BLaER1 treated with 17β-estradiol and CSF1 and Interleukin-3, amounts not matched to agents 10 nM and 100 nM (cell line): ENCODE data around the gene TNFRSF18.

Source experiments
- H3K27ac ChIP-seq, 11 experiments: shearing (Covaris generic); formaldehyde crosslinking; 2 replicates each; pipeline ENCODE4 v1.8.1; 2022
- H3K27me3 ChIP-seq, 11 experiments: shearing (Covaris generic); formaldehyde crosslinking; 2 replicates each; pipeline ENCODE4 v1.8.1; 2022
- H3K36me3 ChIP-seq, 11 experiments: shearing (Covaris generic); formaldehyde crosslinking; 2 replicates each; pipeline ENCODE4 v1.8.1; 2022
- H3K4me1 ChIP-seq, 10 experiments: shearing (Covaris generic); formaldehyde crosslinking; 2 replicates each; pipeline ENCODE4 v1.8.1; 2022
- H3K4me2 ChIP-seq, 11 experiments: shearing (Covaris generic); formaldehyde crosslinking; 2 replicates each; pipeline ENCODE4 v1.8.1; 2022
- H3K4me3 ChIP-seq, 10 experiments: shearing (Covaris generic); formaldehyde crosslinking; 2 replicates each; pipeline ENCODE4 v1.8.1; 2022
- H3K9ac ChIP-seq, 11 experiments: shearing (Covaris generic); formaldehyde crosslinking; 2 replicates each; pipeline ENCODE4 v1.8.1; 2022
- H3K9me3 ChIP-seq, 11 experiments: shearing (Covaris generic); formaldehyde crosslinking; replicated peaks in 1 of 11; 2 replicates each; pipeline ENCODE4 v1.8.1; 2022
- H4K20me1 ChIP-seq, 11 experiments: shearing (Covaris generic); formaldehyde crosslinking; 2 replicates each; pipeline ENCODE4 v1.8.1; 2022
- Cebpa-rat ChIP-seq, 11 experiments: shearing (Covaris generic); IDR thresholded peaks; 2 replicates each; pipeline ENCODE4 v1.8.1; 2022

TNFRSF18 gene

DNA sequence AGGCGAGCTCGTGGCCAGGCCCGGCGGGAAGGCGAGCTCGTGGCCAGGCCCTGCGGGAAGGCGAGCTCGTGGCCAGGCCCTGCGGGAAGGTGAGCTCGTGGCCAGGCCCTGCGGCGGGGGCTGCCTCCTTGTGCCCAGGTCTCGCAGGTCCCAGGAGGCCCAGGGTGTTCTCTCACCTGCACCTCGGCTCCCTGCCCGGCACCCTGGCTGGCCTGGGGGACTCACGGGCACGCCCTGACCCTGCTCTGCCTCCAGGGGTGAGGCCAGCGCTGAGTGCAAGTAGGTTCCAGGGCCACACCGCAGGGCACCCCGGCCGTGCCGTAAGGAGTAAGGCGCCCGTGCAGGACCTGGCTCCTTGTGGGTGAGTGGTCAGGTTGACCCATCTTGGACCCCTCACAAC lies 21.0 kb upstream of the TNFRSF18 start:
- Histone ChIP-seq H3K9ac (no peak overlapping the region), H4K20me1 (peaks cover 63 to 84% (median 80%) of the 10 kb centered on the region in 11 experiments), H3K27me3 (no peaks in the 10 kb centered on the region), H3K4me3 (no peak overlapping the region), H3K27ac (no peak overlapping the region), H3K36me3 (peaks cover 73 to 79% (median 75%) of the 10 kb centered on the region in 11 experiments), H3K9me3 (no peaks in the 10 kb centered on the region), H3K4me2 (no peak overlapping the region), H3K4me1 (peaks cover 17 to 22% (median 20%) of the 10 kb centered on the region in 10 experiments)
- TF ChIP-seq Cebpa-rat (IDR thresholded peaks at IDR 0.05) = no peak

DNA sequence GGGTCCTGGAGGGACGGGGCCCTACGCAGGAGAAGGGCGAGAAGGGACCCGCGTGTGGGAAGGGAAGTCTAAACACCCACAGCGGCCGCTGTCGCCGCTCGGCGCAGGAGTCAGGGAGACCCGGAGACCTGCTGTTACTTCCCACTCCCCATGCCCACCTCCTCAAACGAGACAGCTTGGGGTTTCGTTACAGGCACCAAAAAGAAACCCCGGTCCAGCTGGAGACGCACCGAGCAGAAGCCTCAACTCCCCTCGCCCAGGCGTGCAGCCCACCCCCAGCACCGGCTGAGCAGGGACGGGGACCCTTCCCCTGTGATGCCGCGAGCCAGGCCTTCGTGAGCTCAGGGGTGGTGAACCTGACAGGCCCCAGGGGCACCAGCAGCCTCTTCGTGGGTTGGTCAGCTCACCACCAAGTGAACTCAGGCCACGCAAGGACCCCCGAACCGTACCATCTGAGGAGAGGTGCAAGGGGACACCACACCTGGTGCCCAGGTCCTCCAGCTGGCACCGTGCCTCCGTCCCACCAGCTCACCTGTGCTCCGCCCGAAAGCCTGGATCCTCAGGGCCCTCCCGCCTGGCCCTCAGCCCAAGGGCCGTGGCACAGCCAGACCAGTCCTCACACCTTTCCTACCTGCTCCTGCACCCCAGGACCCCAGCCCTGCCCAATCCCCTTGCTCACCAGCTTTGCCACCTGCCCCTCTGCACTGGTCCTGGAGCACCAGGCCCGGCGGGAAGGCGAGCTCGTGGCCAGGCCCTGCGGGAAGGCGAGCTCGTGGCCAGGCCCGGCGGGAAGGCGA lies 20.4 kb upstream of the TNFRSF18 start:
- peaks cover 78 to 85% (median 81%) of the 10 kb centered on the region in 11 experiments for H3K36me3 ChIP-seq

DNA sequence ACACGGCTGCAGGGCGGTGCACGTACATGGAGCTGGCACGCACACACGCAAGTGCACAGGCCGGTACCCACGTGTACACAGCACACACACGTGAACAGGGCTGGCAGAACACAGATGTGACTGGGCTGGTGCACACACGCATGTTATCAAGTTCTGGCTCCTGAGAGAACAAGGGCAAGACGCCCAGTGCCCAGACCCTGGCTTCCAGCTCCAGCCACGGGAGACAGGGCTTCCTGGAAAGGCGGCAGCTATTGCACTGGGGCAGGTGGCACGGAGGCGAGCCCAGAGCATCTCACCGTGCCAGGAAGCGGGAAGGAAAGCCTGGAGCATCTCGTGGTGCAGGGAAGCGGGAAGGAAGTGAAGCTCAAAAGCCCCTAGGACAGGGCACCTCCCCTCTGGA lies 19.5 kb upstream of the TNFRSF18 start:
- Histone ChIP-seq H3K27ac (no peak overlapping the region), H3K4me2 (no peak overlapping the region), H3K4me1 (peaks cover 15 to 19% (median 17%) of the 10 kb centered on the region in 10 experiments), H3K4me3 (no peak overlapping the region), H3K27me3 (no peaks in the 10 kb centered on the region), H3K9me3 (no peaks in the 10 kb centered on the region), H3K9ac (no peak overlapping the region), H3K36me3 (peaks cover 86 to 94% (median 90%) of the 10 kb centered on the region in 11 experiments), H4K20me1 (peaks cover 70 to 98% (median 92%) of the 10 kb centered on the region in 11 experiments)
- no peak for TF ChIP-seq Cebpa-rat (IDR thresholded peaks at IDR 0.05)

More for the DNA sequence above, 20.4 kb upstream of the TNFRSF18 start:
- no peak for TF ChIP-seq Cebpa-rat (IDR thresholded peaks at IDR 0.05)
- Histone ChIP-seq H3K4me2 (no peak overlapping the region), H3K27me3 (no peaks in the 10 kb centered on the region), H3K9me3 (no peaks in the 10 kb centered on the region), H3K9ac (no peak overlapping the region), H4K20me1 (peaks cover 63 to 90% (median 84%) of the 10 kb centered on the region in 11 experiments), H3K27ac (no peak overlapping the region), H3K4me3 (no peak overlapping the region), H3K4me1 (peaks cover 15 to 20% (median 18%) of the 10 kb centered on the region in 10 experiments)

DNA sequence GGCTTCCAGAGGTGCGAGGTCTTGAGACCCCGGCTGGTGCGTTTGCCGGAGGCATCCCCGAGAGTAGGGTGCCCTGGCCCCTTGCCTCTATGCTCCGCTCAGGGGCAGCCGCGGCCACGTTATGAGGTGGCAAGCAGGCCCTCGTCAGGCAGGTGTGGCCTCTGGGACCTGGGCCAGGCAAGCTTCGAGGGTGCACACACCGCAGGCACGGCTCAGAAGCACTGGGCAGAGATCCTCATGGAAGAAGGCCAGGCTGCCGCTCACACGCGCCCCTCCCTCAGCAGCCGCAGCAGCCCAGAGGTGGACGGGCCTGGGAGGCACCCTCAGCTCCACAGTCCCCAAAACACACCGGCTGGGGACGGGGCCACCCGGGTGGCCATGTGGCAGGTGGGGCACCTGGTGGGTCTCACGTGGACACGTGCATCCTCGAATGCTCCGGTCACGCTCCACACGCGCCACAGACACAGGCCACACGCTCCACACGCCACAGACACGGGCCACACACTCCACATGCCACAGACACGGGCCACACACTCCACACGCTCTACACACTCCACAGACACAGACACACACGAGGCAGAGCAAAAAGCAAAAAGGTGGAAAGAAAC lies 18.9 kb upstream of the TNFRSF18 start:
- Histone ChIP-seq H3K4me2 (no peak overlapping the region), H3K27ac (no peak overlapping the region), H3K36me3 (peaks cover 92 to 99% (median 96%) of the 10 kb centered on the region in 11 experiments), H3K4me1 (peaks cover 10 to 13% (median 13%) of the 10 kb centered on the region in 10 experiments), H3K9me3 (no peaks in the 10 kb centered on the region), H3K9ac (0 out of 22 replicates have a peak overlapping the region, but pooled peaks of 1 of the 11 experiments have one; percentile 6), H3K27me3 (no peaks in the 10 kb centered on the region), H3K4me3 (no peak overlapping the region), H4K20me1 (peaks cover 75 to 99% (median 95%) of the 10 kb centered on the region in 11 experiments)
- TF ChIP-seq Cebpa-rat (IDR thresholded peaks at IDR 0.05) = no peak

DNA sequence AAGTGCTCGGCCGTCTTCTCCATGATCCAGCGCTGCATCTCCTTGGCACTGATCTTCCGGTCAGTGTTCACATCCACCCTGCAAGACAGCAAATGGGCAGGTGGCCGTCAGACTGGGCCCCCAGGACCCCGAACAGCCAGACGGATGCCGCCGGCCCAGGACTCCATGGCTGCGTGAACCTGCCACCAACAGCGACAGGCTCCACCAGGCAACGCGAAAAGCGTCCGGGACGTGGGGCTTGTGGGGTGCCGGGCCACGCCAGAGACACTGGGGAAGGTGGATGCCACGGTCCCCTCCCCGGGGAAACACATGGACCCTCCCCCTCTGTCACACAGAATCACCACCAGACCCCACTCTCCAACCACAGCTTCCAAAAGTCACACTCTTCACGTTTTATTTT lies 17.5 kb upstream of the TNFRSF18 start:
- peaks cover 90 to 99% (median 97%) of the 10 kb centered on the region in 11 experiments for H3K36me3 ChIP-seq

DNA sequence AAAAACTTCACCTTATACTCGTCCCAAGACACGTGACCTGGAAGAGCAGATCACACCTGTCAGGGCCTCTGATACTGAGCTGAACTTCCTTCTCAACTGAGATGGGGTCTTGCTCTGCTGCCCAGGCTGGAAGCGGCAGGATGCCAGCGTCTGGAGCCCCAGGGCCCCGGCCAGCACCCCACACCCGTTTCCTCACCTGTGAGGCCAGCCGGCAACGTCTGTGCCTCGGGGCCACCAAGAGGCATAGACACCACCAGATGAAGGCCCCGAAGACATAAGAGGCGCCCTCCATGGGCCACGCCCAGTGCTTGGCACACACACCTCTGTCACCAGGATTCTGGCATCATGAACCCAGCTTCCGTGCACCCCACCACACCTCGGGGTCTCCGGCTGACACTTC lies 16.9 kb upstream of the TNFRSF18 start:
- no peaks in the 10 kb centered on the region for H3K27me3 ChIP-seq
- no peaks in the 10 kb centered on the region for H3K4me1 ChIP-seq
- no peak overlapping the region for H3K4me2 ChIP-seq
- peaks cover 66 to 99% (median 96%) of the 10 kb centered on the region in 11 experiments for H4K20me1 ChIP-seq
- H3K36me3 ChIP-seq = peaks cover 89 to 99% (median 97%) of the 10 kb centered on the region in 11 experiments
- TF ChIP-seq Cebpa-rat (IDR thresholded peaks at IDR 0.05) = no peak
- no peak overlapping the region for H3K27ac ChIP-seq
- no peak overlapping the region for H3K4me3 ChIP-seq
- H3K9ac ChIP-seq = no peak overlapping the region
- H3K9me3 ChIP-seq = no peaks in the 10 kb centered on the region

More for the DNA sequence above, 17.5 kb upstream of the TNFRSF18 start:
- no peak overlapping the region for H3K27ac ChIP-seq
- no peaks in the 10 kb centered on the region for H3K27me3 ChIP-seq
- H3K4me2 ChIP-seq = no peak overlapping the region
- no peaks in the 10 kb centered on the region; a peak in 1 of 20 replicates for H3K4me1 ChIP-seq
- H3K9ac ChIP-seq = no peak overlapping the region
- no peaks in the 10 kb centered on the region for H3K9me3 ChIP-seq
- H3K4me3 ChIP-seq = no peak overlapping the region
- H4K20me1 ChIP-seq = peaks cover 71 to 99% (median 96%) of the 10 kb centered on the region in 11 experiments
- TF ChIP-seq Cebpa-rat (IDR thresholded peaks at IDR 0.05) = no peak

DNA sequence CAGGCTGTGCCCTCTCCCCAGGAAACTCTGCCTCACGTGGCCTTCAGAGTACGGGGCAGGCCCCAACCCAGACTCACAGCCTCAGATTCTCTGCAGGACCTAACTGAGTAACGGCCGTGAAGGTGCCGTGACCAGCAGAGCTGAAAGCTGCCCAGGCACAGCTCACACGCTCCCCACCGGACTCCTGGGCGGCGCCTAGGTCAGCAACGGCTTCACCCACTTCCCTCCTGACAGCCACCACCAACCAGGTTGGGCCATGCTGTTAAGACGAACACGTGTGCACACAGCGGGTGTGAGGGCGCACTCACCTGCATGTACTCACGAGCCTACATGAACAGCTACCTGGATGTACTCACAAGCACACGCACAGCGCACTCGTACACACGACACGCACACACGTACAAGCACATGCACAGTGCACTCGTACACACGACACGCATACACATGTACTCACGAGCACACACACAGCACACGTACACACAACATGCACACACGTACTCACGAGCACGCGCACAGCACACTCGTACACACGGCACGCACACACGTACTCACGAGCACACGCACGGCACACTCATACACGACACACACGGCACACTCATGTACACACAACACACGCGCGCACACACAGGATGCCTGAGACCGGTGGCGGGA lies 16.3 kb upstream of the TNFRSF18 start:
- H3K4me1 ChIP-seq = no peaks in the 10 kb centered on the region
- H3K27me3 ChIP-seq = no peaks in the 10 kb centered on the region
- peaks cover 65 to 99% (median 96%) of the 10 kb centered on the region in 11 experiments for H4K20me1 ChIP-seq
- no peaks in the 10 kb centered on the region for H3K9me3 ChIP-seq
- H3K9ac ChIP-seq = no peak overlapping the region
- H3K27ac ChIP-seq = no peak overlapping the region
- no peak overlapping the region for H3K4me3 ChIP-seq
- H3K36me3 ChIP-seq = peaks cover 89 to 99% (median 97%) of the 10 kb centered on the region in 11 experiments
- no peak overlapping the region for H3K4me2 ChIP-seq
- no peak for TF ChIP-seq Cebpa-rat (IDR thresholded peaks at IDR 0.05)

DNA sequence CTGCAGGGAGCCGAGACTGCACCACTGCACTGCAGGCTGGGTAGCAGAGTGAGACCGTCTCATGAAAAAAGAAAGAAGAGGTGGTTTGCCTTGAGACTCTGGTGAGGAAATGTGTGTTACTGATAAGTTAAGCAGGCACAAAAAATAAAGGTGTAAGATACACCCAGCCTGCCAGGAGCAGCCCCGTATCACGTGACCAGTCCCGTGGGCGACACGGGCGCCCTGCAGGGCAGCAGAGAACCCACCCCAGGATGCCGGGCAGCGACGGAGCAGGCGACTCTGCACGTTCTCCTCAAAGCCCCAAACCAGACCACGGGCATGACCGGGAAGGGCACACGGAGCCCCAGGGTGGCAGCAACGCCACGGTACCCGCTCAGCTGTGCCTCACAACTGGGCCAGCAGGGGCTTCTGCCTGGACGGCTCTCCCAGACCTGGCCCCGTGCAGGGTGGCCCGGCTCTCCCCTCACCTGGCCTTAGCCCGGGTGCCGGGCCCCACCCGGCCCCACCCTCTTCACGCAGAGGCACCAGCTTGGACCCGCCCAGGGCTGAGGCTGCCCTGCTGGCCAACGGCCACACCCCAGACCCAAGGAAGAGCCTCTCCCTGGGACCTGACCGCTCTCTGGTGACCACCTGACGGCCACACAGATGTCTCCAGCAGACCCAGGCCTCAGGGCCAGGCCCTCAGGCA lies 15.6 kb upstream of the TNFRSF18 start:
- Histone ChIP-seq H3K4me3 (no peak overlapping the region), H3K4me2 (no peak overlapping the region), H3K27ac (no peak overlapping the region), H3K36me3 (peaks cover 91 to 99% (median 97%) of the 10 kb centered on the region in 11 experiments), H3K4me1 (no peaks in the 10 kb centered on the region; a peak in 1 of 20 replicates), H3K27me3 (no peaks in the 10 kb centered on the region), H3K9ac (no peak overlapping the region), H4K20me1 (peaks cover 64 to 99% (median 96%) of the 10 kb centered on the region in 11 experiments), H3K9me3 (no peaks in the 10 kb centered on the region)
- TF ChIP-seq Cebpa-rat (IDR thresholded peaks at IDR 0.05) = no peak
